NCI-H748 treated with DMSO at 0.1 percent for 48 hours (cell line): ENCODE results near the gene AOPEP.

Experiments
- DNase-seq: peaks from one replicate; lab custom pipeline; 2025; lab: John Stamatoyannopoulos, UW

Gene AOPEP

GRCh38 chr9:95061916-95062595 is 335.6 kb downstream of the AOPEP start:
- no peak for DNase-seq

- DNase-seq = no peak
Measured at GRCh38 chr9:95062596-95063065, 336.1 kb downstream of the AOPEP start.

GRCh38 chr9:95063300-95063699 is 336.8 kb downstream of the AOPEP start:
- DNase-seq = no peak

GRCh38 chr9:95065224-95065623 is 338.7 kb downstream of the AOPEP start:
- DNase-seq = no peak

GRCh38 chr9:95067057-95067456 is 340.6 kb downstream of the AOPEP start:
- DNase-seq = no peak

- no peak for DNase-seq
Measured at GRCh38 chr9:95067897-95068296, 341.4 kb downstream of the AOPEP start.

- DNase-seq = no peak
Measured at GRCh38 chr9:95070549-95071021, 344.1 kb downstream of the AOPEP start.

GRCh38 chr9:95071450-95071849 is 345.0 kb downstream of the AOPEP start:
- no peak for DNase-seq

GRCh38 chr9:95071925-95072324 is 345.4 kb downstream of the AOPEP start:
- DNase-seq = no peak

GRCh38 chr9:95073042-95073607 is 346.6 kb downstream of the AOPEP start:
- no peak for DNase-seq

- DNase-seq = no peak
Measured at GRCh38 chr9:95073918-95074317, 347.4 kb downstream of the AOPEP start.

GRCh38 chr9:95074632-95075031 is 348.1 kb downstream of the AOPEP start:
- peak; percentile 75 for DNase-seq

GRCh38 chr9:95075700-95076099 is 349.2 kb downstream of the AOPEP start:
- DNase-seq = no peak

GRCh38 chr9:95076696-95077052 is 350.2 kb downstream of the AOPEP start:
- no peak for DNase-seq

- DNase-seq = no peak
Measured at GRCh38 chr9:95077053-95077765, 350.7 kb downstream of the AOPEP start.

- no peak for DNase-seq
Measured at GRCh38 chr9:95077766-95078370, 351.4 kb downstream of the AOPEP start.

GRCh38 chr9:95078511-95078910 is 352.0 kb downstream of the AOPEP start:
- DNase-seq = no peak

GRCh38 chr9:95078939-95079338 is 352.4 kb downstream of the AOPEP start:
- DNase-seq = no peak

- no peak for DNase-seq
Measured at GRCh38 chr9:95079461-95079860, 353.0 kb downstream of the AOPEP start.

GRCh38 chr9:95080961-95081647 is 354.6 kb downstream of the AOPEP start:
- no peak for DNase-seq

- no peak for DNase-seq
Measured at GRCh38 chr9:95081998-95082397, 355.5 kb downstream of the AOPEP start.

GRCh38 chr9:95082401-95083084 is 356.0 kb downstream of the AOPEP start:
- DNase-seq = no peak
